ENCODE measurements around the gene MMP26. TPM values are rescaled to one million over a fixed set of nuclear protein-coding genes. Genes with fewer than 3 reads are reported as not detected.

MMP26 gene
- total RNA-seq, 6 experiments from 2014 or later: not detected

DNA sequence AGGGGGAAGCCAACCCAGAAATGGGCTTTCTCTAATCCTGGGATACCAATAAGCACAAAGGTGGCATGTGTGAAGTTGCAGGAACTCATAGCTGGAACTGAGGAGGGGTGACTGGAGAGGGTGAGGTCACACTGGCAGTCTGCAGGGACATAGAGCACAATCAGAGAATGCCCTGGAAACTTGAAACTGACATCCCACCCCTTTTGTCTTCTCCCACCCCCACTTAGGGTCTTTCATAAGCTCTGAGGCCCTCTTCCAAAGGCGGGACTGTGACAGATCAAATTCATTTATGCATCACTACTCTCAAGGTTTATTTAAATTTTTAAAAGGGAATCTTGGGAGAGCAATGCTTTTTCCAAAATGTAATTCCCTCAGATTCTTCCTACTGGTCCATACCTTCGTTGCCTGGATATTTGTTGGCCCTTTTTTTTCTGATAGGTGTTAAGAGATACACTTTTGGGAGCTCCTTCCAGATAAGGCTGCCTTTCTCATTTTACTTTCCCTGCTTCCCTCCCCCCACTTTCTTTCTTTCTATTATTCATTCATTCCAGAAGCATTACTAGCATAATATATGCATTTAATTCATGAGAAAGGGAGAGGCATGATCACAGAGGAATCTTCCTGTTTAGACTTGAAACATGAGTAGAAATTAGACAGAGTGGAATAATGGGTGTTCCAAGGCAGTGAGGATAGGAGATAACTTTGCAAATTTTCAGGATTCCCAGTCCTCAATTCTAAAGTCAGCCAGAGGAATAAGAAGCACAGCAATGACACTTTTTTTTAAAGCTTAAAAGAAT lies 21.8 kb upstream of the MMP26 start:
- no peaks in the 10 kb centered on the region for H3K36me3 Mint-ChIP-seq (ENCODE audit: low read depth)
- H3K9me3 Mint-ChIP-seq: peaks cover 16% of the 10 kb centered on the region
- H3K27ac Mint-ChIP-seq: no peak overlapping the region
- DNase-seq: no peak
- no peak overlapping the region for H3K4me3 Mint-ChIP-seq
- no peaks in the 10 kb centered on the region for H3K27me3 Mint-ChIP-seq (ENCODE audit: insufficient read depth)
- H3K4me1 Mint-ChIP-seq (ENCODE audit: low read depth): no peaks in the 10 kb centered on the region
- TF ChIP-seq, protein P1, sequence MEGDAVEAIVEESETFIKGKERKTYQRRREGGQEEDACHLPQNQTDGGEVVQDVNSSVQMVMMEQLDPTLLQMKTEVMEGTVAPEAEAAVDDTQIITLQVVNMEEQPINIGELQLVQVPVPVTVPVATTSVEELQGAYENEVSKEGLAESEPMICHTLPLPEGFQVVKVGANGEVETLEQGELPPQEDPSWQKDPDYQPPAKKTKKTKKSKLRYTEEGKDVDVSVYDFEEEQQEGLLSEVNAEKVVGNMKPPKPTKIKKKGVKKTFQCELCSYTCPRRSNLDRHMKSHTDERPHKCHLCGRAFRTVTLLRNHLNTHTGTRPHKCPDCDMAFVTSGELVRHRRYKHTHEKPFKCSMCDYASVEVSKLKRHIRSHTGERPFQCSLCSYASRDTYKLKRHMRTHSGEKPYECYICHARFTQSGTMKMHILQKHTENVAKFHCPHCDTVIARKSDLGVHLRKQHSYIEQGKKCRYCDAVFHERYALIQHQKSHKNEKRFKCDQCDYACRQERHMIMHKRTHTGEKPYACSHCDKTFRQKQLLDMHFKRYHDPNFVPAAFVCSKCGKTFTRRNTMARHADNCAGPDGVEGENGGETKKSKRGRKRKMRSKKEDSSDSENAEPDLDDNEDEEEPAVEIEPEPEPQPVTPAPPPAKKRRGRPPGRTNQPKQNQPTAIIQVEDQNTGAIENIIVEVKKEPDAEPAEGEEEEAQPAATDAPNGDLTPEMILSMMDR (IDR thresholded peaks at IDR 0.05): no peak

DNA sequence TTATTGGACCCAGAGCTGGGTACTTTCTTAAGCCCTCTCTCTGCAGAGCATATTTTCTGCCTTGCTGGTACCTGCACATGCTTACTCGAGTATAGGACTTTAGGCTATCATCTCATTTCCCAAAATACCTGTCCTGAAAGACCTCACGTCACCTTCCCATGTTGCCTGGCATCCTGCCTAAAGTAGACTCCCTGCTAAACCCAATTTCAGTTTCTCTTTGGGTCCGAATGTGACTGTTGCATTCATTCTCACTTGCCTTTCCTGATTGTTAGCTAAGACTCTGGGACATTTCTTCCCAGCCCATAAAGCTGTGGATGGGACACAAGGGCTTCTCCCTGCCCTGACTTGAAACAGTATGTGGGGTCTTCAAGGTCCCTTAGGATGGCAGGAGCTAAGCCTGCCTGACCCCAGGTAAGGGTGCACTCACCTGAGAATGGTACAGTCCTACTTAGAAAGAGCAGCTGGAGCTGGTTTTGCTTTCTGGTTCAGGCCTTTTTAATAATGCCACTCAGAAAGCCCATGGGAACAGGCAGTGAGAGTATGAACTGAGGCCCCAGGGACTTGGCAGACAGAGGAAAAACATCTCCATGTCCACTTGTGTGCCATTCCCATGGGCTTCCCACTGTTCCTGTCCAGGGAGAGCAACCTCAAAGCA lies 19.8 kb upstream of the MMP26 start:
- H3K27ac Mint-ChIP-seq: no peak overlapping the region
- peaks cover 11% of the 10 kb centered on the region for H3K9me3 Mint-ChIP-seq
- no peaks in the 10 kb centered on the region for H3K36me3 Mint-ChIP-seq (ENCODE audit: low read depth)
- TF ChIP-seq, protein P1 (IDR thresholded peaks at IDR 0.05): no peak
- no peak for DNase-seq
- H3K4me1 Mint-ChIP-seq (ENCODE audit: low read depth): no peaks in the 10 kb centered on the region
- H3K27me3 Mint-ChIP-seq (ENCODE audit: insufficient read depth): no peaks in the 10 kb centered on the region
- no peak overlapping the region for H3K4me3 Mint-ChIP-seq

- Mint-ChIP-seq H3K4me1 (ENCODE audit: low read depth) (no peaks in the 10 kb centered on the region), H3K4me3 (no peak overlapping the region), H3K36me3 (ENCODE audit: low read depth) (no peaks in the 10 kb centered on the region), H3K27me3 (ENCODE audit: insufficient read depth) (no peaks in the 10 kb centered on the region), H3K9me3 (peaks cover 11% of the 10 kb centered on the region), H3K27ac (no peak overlapping the region)
- DNase-seq: no peak
- TF ChIP-seq, protein P1 (IDR thresholded peaks at IDR 0.05): no peak
Observed at GRCh38 chr11:4695442-4695841, 9.1 kb upstream of the MMP26 start.

GRCh38 chr11:4697585-4697984 lies 7.0 kb upstream of the MMP26 start, which contains the start of gene OR51E2:
Gene OR51E2 (minus strand): TSS chr11:4697853. CDS start chr11:4682711, 15,142 bp downstream.
- no peak within 1 kb of the TSS for H3K27ac Mint-ChIP-seq
- H3K4me1 Mint-ChIP-seq (ENCODE audit: low read depth): no peaks in the 10 kb centered on the region
- peaks cover 10% of the 10 kb centered on the region for H3K9me3 Mint-ChIP-seq
- no peaks in the 10 kb centered on the region for H3K27me3 Mint-ChIP-seq (ENCODE audit: insufficient read depth)
- peaks cover 4% of the 10 kb centered on the region; the same call in 1 of the 2 replicates for H3K36me3 Mint-ChIP-seq (ENCODE audit: low read depth)
- H3K4me3 Mint-ChIP-seq: no peak within 1 kb of the TSS
- no peak for DNase-seq
- TF ChIP-seq, protein P1 (IDR thresholded peaks at IDR 0.05): no peak

DNA sequence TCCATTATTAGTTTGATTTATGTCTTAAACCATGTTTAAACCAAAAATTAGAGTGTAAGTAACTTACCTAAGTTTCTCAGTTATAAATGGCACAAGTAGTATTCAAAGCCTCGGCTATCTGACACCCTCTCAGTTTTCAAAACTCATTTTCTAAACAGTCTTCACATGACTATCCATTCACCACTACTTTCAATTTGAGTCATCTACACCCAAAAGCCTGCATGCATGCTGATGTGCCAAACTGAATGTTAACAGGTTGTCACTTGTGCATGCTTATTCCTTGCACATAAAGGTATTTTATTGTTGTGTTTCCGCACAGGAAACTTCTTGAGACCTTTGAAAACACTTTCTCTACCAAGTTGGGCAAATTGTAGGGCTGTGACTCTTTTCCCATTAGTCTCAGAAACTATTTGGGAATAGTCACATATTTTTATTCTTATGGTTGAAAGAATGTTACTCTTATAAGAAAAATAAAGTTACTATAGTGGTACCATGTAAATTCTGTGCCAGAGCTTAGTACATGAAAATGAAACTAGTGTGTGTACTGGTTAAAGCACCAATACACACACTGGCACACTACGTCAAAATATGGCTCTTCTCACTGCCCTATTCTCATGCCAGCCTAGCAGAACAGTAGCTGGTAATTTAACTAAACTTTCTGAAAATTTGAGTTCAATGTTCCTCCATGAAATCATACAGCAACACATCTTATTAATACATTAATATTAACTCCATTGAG lies 4.7 kb upstream of the MMP26 start:
- TF ChIP-seq, protein P1 (IDR thresholded peaks at IDR 0.05): no peak
- H3K4me1 Mint-ChIP-seq (ENCODE audit: low read depth): no peaks in the 10 kb centered on the region
- H3K27ac Mint-ChIP-seq: no peak overlapping the region
- no peak overlapping the region for H3K4me3 Mint-ChIP-seq
- H3K9me3 Mint-ChIP-seq: peaks cover 15% of the 10 kb centered on the region
- no peaks in the 10 kb centered on the region for H3K27me3 Mint-ChIP-seq (ENCODE audit: insufficient read depth)
- DNase-seq: no peak
- peaks cover 4% of the 10 kb centered on the region; the same call in 1 of the 2 replicates for H3K36me3 Mint-ChIP-seq (ENCODE audit: low read depth)
